Skin epidermis (tissue), 12 donors: ENCODE data around the gene LRRC17.

Source experiments
- H3K27ac ChIP-seq, 21 experiments: fragments of 200-600 bp; sonication (generic) in 11 of 21; one replicate each; pipeline ENCODE4 v1.5.0; 2020; ENCODE audit warnings: mild to moderate bottlenecking in 3 of 21, inconsistent platforms in 2 of 21, moderate library complexity in 2 of 21
- H3K4me3 ChIP-seq, 7 experiments: fragments of 200-600 bp; sonication (generic) in 2 of 7; one replicate each; pipeline ENCODE4 v1.5.0; 2020; ENCODE audit warnings: inconsistent platforms in 2 of 7, mild to moderate bottlenecking in 2 of 7, moderate library complexity in 1 of 7

Gene LRRC17

GRCh38 chr7:102978284-102978683 is 65.5 kb downstream of the LRRC17 start:
- no peak overlapping the region for H3K4me3 ChIP-seq
- no peak overlapping the region for H3K27ac ChIP-seq

GRCh38 chr7:102979670-102980069 is 66.9 kb downstream of the LRRC17 start:
- no peak overlapping the region for H3K4me3 ChIP-seq

GRCh38 chr7:102981451-102981850 is 68.7 kb downstream of the LRRC17 start:
- no peak overlapping the region for H3K4me3 ChIP-seq
- no peak overlapping the region for H3K27ac ChIP-seq

More at GRCh38 chr7:102979670-102980069, 66.9 kb downstream of the LRRC17 start:
- no peak overlapping the region for H3K27ac ChIP-seq

GRCh38 chr7:102982235-102982634 is 69.4 kb downstream of the LRRC17 start:
- no peak overlapping the region for H3K4me3 ChIP-seq
- no peak overlapping the region for H3K27ac ChIP-seq

GRCh38 chr7:102983602-102984001 is 70.8 kb downstream of the LRRC17 start:
- H3K4me3 ChIP-seq = no peak overlapping the region
- no peak overlapping the region for H3K27ac ChIP-seq

- no peak overlapping the region for H3K4me3 ChIP-seq
- H3K27ac ChIP-seq = no peak overlapping the region
Measured at GRCh38 chr7:102985176-102985783, 72.5 kb downstream of the LRRC17 start.

GRCh38 chr7:102988088-102988487 is 75.3 kb downstream of the LRRC17 start:
- H3K4me3 ChIP-seq = no peak overlapping the region
- no peak overlapping the region for H3K27ac ChIP-seq

- H3K4me3 ChIP-seq = no peak overlapping the region
- H3K27ac ChIP-seq = no peak overlapping the region
Measured at GRCh38 chr7:102988631-102989560, 76.1 kb downstream of the LRRC17 start.

GRCh38 chr7:102990642-102991041 is 77.8 kb downstream of the LRRC17 start:
- Histone ChIP-seq H3K27ac (no peak overlapping the region), H3K4me3 (no peak overlapping the region)

GRCh38 chr7:102991077-102991539 is 78.3 kb downstream of the LRRC17 start:
- peak overlapping the region in 1 of 21 experiments; percentile 44 for H3K27ac ChIP-seq
- H3K4me3 ChIP-seq = no peak overlapping the region

GRCh38 chr7:102991540-102992214 is 78.9 kb downstream of the LRRC17 start:
- H3K27ac ChIP-seq = peak overlapping the region in 1 of 21 experiments; percentile 54
- H3K4me3 ChIP-seq = no peak overlapping the region

GRCh38 chr7:102992509-102992937 is 79.7 kb downstream of the LRRC17 start:
- peak overlapping the region in 3 of 21 experiments; percentile 16 to 54 (median 19) for H3K27ac ChIP-seq

GRCh38 chr7:102992938-102993717 is 80.3 kb downstream of the LRRC17 start:
- Histone ChIP-seq H3K4me3 (no peak overlapping the region), H3K27ac (peak overlapping the region in 3 of 21 experiments; percentile 19 to 23 (median 22))

More at GRCh38 chr7:102992509-102992937, 79.7 kb downstream of the LRRC17 start:
- H3K4me3 ChIP-seq = no peak overlapping the region

- Histone ChIP-seq H3K27ac (peak overlapping the region in 2 of 21 experiments; percentile 19 to 23), H3K4me3 (no peak overlapping the region)
Measured at GRCh38 chr7:102993718-102994029, 80.9 kb downstream of the LRRC17 start.

- H3K4me3 ChIP-seq = no peak overlapping the region
- no peak overlapping the region for H3K27ac ChIP-seq
Measured at GRCh38 chr7:102994567-102994966, 81.8 kb downstream of the LRRC17 start.
